GM19455 (cell line): ENCODE results near the gene ANP32A.
"Not testable (repeated sequence)": the region's sequence is repeated elsewhere in the genome, so short reads cannot be mapped to it uniquely, and the experiment has no call there.

Source experiments
- ATAC-seq: cut with Tn5 transposase; IDR thresholded peaks from one replicate; pipeline ENCODE4 v1.9.1; 2021; ENCODE audit not compliant: unreplicated experiment

The ANP32A gene

GRCh38 chr15:68759982-68760579, 60.6 kb downstream of the ANP32A start:
- ATAC-seq: not testable (repeated sequence)

GRCh38 chr15:68755731-68756130, 65.0 kb downstream of the ANP32A start:
- no peak for ATAC-seq

DNA sequence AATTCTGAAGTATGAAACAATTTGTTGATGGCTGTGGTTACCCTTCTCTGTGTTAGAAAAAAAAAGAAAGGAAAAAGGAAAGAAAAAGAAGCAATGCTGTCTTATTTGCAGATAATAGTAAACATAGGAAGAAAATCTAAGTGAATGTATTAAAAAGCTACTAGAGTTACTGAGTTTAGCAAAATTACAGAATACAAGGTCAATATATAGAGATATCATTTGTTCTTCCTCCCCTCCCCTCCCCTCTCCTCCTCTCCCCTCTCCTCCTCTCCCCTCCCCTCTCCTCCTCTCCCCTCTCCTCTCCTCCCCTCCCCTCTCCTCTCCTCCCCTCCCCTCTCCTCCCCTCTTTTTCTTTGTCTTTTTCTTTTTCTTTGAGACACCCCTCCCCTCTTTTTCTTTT, 69.1 kb downstream of the ANP32A start:
- no peak for ATAC-seq

GRCh38 chr15:68749793-68750192, 70.9 kb downstream of the ANP32A start:
- no peak for ATAC-seq

DNA sequence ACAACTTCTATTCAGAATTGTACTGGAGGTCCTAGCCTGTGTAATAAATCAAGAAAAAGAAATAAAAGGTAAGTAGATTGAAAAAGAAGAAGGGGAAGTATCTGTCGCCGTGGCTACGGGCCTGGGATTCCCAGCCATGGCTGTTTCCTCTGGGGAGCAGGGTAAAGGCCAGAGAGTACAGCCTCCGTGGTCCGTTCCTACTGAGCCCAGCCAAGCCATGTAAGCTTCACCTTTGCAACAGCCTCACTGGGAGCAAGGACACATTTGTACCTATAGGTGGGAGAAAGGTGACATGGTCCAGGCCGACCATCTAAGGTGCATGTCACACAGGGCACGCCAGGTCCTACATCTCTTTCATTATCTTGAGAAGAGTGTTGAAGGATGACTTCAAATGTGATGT, 71.3 kb downstream of the ANP32A start:
- ATAC-seq: no peak

- no peak for ATAC-seq
These were observed 77.4 kb downstream of the ANP32A start for GRCh38 chr15:68743256-68743655.

DNA sequence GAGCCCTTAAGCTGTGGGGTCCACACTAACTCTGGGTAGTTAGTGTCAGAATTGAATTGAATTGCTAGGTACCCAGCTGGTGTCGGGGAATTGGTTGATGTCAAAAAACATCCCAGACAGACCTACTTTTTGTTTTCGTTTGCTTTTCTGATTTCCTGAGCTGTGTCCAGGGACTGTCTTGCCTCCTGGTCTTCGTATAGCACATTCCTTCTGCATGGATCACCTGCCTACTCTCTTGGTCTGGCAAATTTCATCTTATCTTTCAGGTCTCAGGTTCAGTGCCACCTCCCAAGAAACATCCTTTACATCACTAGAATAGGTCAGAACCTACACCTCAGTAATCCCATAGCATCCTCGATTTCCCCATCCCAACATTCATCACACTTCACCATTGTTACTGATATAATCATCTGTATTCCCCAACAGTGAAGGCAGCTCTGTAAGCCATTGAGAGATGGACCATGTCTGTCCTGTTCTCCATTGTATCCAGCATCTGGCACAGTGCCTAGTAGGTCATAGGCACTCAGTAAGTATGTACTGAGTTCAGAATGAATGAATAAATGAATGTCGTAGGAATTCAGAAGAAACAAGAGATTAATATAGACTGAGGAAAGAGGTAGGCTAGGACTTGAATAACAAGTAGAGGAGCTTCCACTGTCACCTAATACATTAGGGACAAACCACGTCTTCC, 81.2 kb downstream of the ANP32A start:
- no peak for ATAC-seq

DNA sequence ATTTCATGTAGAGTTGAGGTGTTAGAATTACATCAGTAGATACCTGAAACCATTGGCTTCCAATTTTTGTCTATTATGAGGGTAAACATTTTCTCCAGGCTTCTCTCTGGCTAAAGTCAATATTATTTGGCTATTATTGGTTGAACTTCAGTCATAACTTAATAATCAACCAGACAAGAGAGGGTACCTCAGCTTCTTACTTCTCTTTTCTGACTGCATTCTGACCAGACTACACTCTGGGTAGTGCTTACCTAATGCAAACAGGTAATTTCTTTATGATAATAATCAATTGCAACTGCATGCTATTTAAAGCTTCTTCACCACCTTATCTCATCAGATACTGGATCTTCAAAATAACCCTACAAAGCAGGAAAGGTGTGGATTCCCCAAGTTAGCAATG, 85.1 kb downstream of the ANP32A start:
- ATAC-seq: no peak

- no peak for ATAC-seq
These were observed 85.8 kb downstream of the ANP32A start for GRCh38 chr15:68734881-68735280.

DNA sequence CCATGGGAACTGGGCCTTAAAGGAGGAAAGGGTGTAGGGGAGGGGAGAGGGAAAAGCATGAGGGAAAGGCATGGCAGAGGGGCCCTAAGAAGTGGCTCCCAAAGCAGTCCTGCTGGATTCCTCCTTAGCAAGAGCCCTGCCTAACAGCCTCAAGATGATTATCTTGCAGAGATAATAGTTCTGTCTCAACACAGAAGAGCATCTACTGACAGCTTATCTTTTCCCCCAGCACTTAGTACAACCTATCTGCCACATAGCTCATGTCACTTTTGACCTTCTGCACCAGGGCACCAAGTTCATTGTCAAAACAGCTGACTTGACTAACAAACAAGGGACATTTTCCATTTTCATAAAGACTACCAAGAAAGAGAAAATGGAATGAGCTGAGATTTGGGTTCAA, 86.3 kb downstream of the ANP32A start:
- no peak for ATAC-seq

GRCh38 chr15:68733666-68734065, 87.0 kb downstream of the ANP32A start:
- ATAC-seq: no peak

GRCh38 chr15:68732451-68732850, 88.2 kb downstream of the ANP32A start:
- no peak for ATAC-seq

DNA sequence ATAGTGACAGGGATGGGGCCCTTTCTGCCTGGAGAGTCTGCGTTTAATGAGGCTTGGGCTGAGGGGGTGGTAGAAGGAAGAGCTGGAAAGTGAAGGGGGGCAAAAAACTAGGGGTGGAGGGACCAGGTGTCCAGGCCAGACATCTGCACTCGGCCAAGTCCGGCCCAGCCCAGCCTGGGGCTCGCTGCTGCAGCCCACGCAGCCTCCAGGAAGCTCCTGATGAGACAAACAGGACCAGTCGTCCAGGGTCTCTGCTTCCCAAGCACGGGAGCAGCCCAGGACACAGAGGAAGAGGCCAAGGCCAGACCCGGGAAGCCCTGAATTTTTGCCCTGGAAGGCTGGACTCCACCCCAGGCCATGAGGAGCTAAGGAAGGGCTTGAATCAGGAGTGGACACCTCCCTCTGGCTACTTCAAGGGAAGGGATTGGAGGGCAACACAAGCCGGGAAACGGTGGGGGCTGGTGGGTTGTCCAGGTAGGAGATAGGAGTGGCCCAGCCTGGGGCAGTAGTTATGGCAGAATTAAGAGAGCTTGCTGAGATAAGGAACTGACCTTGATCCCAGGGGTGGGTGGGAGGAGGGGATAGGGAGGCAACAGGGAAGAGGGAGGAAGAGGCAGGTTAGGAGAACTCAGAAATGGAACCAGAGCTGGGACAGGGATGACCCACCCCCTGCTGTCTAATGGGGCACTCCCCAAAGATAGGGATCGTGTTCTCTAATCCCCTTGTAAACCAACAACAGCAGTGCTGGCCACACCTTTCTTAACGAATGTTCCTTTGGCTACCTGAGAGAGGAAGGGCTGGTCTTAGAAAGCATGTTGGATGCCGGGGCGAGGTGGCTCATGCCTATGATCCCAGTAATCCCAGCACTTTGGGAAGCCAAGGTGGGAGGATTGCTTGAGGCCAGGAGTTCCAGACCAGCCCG, 89.5 kb downstream of the ANP32A start:
- no peak for ATAC-seq

DNA sequence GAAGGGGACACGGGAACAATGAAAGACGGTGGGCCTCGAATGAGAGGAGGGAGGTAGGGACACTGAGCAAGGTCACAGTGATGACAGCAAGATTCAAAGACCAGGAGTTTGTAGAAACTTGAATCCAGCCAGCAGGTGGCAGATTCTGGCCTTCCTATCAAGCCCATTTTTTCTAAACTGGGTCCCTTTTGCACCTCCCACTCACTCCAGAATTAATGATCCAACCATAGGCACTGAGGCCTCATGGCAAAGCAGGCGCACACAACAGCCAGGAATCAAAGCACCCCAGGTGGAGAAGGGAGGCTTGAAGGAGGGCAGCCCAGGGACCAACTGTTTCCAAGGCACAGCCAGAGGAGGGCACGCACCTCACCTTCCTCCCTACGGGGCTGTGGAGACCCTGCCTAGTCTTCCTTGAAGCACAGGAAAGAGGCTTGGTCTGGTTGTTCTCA, 90.2 kb downstream of the ANP32A start:
- ATAC-seq: no peak

GRCh38 chr15:68729789-68730411, 90.8 kb downstream of the ANP32A start:
- no peak for ATAC-seq
